ENCODE data around the gene CCDC177.
A peak's percentile ranks its signal among the peaks of the same experiment; 100 is the strongest.

DNA sequence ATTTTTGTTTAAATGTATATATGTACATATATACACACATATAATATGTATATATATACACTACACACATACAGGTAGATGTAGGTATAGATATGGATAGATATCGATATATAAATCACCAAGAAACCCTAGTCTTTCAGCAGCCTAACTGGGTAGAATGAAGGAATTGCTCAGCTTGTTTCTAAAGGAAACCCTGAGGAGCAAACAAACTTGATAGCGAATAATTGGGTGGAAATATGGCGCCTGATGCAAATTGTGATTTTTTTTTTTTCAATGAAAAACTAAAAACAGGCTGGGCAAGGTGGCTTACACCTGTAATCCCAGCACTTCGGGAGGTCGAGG, 254 bp upstream of the CCDC177 start:
- TF ChIP-seq, protein P1, sequence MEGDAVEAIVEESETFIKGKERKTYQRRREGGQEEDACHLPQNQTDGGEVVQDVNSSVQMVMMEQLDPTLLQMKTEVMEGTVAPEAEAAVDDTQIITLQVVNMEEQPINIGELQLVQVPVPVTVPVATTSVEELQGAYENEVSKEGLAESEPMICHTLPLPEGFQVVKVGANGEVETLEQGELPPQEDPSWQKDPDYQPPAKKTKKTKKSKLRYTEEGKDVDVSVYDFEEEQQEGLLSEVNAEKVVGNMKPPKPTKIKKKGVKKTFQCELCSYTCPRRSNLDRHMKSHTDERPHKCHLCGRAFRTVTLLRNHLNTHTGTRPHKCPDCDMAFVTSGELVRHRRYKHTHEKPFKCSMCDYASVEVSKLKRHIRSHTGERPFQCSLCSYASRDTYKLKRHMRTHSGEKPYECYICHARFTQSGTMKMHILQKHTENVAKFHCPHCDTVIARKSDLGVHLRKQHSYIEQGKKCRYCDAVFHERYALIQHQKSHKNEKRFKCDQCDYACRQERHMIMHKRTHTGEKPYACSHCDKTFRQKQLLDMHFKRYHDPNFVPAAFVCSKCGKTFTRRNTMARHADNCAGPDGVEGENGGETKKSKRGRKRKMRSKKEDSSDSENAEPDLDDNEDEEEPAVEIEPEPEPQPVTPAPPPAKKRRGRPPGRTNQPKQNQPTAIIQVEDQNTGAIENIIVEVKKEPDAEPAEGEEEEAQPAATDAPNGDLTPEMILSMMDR (IDR thresholded peaks at IDR 0.05), result peak in 2 of 7 experiments; percentile 1 to 2
- no peak for TF ChIP-seq POLR2AphosphoS5 (IDR thresholded peaks at IDR 0.05)

Measured in stomach (tissue), 4 donors.